HG02938 (cell line): ENCODE data around the gene ZNF718.
"Not testable (repeated sequence)": the region's sequence is repeated elsewhere in the genome, so short reads cannot be mapped to it uniquely, and the experiment has no call there.

Source experiments
- ATAC-seq: cut with Tn5 transposase; IDR thresholded peaks from one replicate; pipeline ENCODE4 v1.9.1; 2021; ENCODE audit warnings: mild to moderate bottlenecking, moderate library complexity; ENCODE audit not compliant: unreplicated experiment

The ZNF718 gene

DNA sequence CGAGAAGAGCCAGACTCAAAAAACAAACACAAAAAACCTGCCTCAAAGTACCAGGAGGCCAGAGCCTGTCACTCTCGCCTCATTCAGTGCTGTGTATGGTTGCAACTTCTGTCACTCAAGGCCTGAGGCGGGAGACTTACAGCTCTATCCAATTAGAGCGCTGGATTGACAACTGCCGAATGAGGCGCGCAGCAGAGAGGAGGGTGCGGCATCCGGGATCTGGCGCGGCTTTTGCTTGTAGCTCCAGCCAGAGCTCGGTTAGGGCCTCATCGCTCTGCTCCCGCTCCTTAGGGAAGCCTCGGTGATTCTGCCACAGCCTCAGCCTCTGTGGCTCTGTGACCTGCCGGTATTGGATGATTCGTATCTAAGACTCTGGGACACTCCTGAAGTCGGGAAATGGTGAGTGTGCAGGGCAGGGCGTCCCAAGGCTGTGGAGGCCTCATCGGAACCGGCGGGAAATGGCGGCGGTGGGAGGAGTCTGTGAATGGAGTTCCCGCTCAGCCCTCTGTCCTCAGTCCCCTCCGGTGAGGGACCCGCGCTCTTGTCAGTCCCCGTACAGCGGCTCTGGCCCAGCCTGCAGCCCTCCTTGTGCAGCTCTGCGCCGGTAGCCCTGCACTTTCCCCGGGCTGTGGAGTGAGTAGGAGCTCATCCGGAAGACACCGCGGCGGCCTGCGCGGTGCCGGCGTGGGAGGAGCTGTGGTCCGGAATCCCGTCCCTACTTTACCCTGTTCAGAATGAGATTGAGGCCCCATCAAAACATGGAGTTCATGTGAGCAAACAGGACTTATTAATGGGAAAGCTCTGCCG lies at the start of gene ZNF718:
ZNF718 (plus strand) TSS at position 227 of the 807 bp plus-strand sequence; CDS start at position 397, 170 bp downstream.
- peak; percentile 99 for ATAC-seq

DNA sequence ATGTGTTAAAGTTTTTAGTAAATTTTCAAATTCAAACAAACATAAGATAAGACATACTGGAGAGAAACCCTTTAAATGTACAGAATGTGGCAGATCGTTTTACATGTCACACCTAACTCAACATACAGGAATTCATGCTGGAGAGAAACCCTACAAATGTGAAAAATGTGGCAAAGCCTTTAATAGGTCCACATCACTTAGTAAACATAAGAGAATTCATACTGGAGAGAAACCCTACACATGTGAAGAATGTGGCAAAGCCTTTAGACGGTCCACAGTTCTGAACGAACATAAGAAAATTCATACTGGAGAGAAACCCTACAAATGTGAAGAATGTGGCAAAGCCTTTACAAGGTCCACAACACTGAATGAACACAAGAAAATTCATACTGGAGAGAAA lies 38.4 kb upstream of the ZNF718 start:
- no peak for ATAC-seq

DNA sequence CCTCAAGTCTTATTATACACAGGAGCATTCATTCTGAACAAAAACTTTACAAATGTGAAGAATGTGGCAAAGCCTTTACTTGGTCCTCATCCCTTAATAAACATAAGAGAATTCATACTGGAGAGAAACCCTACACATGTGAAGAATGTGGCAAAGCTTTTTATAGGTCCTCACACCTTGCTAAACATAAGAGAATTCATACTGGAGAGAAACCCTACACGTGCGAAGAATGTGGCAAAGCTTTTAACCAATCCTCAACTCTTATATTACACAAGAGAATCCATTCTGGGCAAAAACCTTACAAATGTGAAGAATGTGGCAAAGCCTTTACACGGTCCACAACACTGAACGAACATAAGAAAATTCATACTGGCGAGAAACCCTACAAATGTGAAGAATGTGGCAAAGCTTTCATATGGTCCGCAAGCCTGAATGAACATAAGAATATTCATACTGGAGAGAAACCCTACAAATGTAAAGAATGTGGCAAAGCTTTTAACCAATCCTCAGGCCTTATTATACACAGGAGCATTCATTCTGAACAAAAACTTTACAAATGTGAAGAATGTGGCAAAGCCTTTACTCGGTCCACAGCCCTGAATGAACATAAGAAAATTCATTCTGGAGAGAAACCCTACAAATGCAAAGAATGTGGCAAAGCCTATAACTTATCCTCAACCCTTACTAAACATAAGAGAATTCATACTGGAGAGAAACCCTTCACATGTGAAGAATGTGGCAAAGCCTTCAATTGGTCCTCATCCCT lies 37.6 kb upstream of the ZNF718 start:
- not testable (repeated sequence) for ATAC-seq

DNA sequence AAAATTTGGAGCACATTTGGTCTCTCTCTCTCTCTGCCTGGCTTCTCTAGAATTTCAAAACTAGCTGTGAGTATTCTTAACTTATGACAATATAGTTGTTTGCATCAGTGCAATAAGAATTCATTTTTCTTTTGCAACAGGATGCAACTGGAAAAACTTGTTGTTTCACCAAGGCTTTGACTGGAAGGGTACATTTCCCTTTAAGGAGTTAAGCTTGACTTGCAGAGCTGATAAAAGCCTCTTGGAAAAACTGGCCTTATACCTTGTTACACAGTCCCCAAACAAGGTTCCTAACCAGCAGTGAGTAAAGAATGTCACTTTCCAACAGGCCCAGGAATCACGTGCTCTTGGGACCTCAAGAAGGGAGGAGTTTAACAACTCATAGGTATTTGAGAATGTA lies 25.9 kb upstream of the ZNF718 start:
- ATAC-seq, result no peak

DNA sequence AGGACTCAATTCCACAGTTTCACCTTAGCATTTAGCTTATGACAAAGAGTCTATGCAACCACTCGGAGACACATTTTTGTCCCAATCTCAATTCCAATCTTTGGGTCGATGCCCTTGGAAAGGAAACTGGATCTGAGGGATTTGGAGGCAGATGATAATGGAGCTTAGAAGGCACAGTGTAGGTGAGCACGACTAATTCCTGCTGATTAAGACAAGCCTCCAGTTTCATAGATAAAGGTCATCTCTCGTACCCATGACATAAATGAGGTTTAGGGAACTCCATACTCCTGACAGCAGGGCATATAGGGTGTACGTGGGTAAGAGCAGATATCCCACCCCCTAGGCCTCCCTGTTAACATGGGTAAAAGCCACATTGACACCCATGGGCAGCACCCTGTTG lies 24.4 kb upstream of the ZNF718 start:
- no peak for ATAC-seq

DNA sequence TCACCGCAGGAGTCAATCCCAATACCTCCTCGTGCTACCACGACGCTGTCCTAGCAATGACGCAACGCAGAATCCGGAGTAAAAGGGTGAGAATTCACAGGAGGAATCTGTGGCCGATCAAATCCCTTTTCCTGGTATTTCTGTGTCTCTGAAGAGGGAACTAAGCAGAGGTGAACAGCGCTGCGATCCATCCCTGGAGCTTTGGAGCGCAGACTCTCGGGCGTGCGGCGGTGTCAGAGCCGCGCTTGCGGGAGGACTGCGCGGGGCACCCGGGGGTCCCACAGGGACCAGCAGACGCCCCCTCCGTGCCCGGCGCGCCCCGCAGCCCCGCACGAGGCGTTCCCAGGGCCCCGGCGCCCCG lies 17.2 kb upstream of the ZNF718 start:
- no peak for ATAC-seq

DNA sequence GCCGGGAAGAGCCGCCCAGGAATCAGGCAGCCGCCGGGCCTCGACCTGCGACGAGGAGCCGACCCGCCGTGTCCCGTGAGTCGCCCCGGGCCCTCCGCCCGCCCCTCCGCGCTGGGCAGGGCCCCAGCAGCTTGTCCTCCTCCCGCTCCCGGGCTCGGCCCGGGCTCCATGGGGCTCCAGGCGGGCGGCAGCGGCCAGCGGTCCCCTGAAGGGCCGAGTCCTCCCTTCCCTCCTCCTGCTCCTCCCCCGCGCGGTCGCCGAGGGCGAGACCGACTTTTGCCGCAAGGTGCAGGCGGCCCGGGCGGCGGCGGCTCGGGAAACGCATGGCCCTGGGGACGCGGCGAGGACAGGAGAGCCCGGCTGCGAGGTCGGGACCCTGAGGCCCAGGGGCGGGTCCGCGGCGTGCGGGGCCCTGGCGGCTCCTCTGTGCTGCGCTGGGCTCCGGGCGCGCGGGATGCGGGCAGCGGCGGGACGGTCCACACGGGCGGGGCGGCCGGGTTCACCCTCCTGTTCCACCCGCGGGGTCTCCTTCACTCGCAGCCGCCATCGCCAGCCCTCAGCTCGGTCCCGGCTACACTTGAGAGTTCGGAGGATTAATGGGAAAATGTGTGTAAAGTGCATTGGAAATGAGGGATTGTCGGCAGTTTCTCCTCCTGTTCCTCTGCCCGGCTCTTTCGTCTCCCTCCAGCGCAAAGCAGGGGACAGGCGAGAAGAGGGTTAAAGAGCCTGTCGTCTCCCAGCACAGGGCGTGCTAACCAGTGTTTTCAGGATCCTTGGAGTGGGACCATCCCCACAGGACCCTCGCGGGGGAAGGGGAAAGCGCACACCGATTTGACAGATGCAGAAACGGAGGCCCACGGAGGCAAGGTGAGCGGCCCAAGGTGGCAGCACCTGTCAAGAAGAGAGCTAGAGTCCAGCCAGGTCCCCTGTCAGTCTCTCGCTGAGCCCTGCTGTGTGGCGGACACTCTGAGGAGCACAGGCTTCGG lies 16.6 kb upstream of the ZNF718 start:
- ATAC-seq, result no peak

DNA sequence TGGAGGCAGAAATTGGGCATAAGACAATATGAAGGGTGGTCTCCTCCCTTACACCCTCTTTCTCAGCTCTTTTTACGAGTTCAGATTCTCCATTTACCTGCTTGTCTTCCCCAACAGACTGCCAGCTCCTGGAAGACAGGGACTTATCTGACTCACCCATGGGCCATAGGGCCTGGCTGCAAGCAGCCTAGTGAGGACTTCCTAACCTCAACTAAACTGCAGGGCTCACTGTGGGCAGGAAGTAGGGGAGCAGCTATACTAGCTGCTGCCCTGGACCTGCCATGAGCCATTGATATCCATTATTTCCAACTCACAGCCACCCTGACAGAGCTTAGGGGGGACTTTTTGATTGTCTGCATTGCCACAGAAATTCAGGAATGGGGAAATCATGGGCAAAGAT lies 11.5 kb upstream of the ZNF718 start:
- no peak for ATAC-seq

DNA sequence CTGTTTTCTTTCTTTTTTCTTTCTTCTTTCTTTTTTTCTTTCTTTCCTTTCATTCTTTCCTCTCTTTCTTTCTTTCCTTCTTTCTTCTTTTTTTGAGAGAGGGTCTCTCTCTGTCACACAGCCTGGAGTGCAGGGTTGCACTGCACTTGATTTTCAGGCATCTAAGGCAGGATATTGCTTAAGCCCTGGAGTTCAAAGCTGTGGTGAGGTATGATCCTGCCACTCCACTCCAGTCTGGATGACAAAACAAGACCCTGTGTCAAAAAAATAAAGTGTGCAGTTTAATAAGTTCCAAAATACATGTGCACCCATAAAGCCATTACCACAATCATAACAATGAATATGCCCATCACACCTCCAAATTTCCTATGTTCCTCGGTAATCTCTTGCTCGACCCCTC lies 10.6 kb upstream of the ZNF718 start:
- ATAC-seq, result no peak

DNA sequence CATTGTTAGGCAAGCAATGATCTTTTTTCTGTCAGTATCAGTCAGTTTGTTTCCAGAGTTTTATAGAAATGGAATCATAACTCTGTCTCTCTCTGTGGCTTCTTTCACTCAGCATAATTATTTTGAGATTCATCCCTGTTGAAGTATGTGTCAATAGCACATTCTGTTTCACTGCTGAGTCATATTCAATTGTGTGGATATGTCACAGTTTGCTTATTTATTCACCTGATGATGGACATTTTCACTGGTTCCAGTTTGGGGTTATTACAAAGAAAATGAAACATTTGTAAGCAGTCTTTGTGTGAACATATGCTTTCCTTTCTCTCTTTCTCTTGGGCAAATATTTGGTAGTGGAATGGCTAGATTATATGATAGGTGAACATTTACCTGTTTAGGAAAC lies 10.2 kb upstream of the ZNF718 start:
- no peak for ATAC-seq

DNA sequence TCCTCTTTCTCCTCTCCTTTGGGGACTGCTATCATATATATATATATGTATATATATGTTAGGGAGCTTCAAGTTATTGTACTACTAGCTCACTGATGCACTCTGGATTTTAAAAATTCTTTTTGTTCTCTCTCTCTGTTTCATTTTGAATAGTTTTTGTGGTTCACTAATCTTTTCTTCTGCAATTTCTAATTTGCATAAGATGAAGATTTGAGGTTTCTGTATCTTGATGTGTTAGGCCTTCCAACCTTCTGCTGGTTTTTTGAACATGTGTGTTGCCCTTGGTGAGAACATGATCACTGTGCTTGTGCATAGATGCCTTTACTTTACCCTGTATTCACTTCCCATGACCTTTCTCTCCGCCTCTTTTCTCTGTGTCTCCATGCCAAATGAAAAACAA lies 7.8 kb upstream of the ZNF718 start:
- no peak for ATAC-seq

DNA sequence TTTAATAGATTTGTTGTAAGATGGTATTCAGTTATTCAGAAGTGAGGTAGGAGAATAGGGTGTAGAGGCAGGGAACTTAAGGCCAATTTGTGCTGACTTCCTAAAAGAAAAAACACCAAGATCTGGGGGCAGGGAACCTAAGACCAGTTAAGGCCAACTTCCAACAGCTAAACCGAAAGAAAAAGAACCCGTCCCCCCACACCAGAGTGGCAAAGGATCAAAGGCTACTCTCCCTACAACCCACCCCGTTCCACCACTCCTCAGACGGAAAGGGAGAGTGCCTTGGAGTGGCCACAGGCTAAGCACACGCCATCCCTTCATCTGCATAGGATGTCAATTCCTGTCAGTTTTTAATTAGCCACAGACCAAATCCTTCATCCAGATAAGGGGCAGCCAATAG lies 3.7 kb upstream of the ZNF718 start:
- ATAC-seq, result no peak

DNA sequence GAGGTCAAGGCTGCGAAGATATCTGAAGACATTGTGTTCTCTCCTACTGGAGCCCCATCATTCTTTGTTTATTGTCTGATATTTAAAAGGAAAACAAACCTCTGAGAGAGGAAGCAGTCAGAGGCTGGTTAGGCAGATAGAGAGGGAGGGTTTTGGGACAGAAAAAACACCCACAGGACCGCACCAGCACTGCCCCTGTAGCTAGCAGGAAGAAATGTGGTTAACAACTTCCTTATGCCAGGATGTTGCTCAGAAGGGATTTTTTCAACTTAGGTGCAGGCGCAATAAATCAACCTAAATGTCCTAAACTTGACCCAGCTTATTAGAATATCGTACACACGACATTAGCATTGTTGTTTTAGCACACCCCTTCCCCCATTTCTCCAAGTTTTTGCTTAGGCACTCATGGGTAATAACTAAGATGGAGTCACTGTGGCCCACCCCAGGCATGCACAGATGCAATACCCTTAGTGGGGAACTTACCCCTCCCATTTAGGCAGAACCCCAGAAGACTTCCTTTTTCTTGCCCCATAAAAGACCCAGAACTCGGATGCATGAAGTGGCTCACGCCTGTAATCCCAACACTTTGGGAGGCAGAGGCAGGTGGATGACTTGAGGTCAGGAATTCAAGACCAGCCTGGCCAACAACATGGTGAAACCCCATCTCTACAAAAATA lies 2.8 kb upstream of the ZNF718 start:
- ATAC-seq, result no peak

DNA sequence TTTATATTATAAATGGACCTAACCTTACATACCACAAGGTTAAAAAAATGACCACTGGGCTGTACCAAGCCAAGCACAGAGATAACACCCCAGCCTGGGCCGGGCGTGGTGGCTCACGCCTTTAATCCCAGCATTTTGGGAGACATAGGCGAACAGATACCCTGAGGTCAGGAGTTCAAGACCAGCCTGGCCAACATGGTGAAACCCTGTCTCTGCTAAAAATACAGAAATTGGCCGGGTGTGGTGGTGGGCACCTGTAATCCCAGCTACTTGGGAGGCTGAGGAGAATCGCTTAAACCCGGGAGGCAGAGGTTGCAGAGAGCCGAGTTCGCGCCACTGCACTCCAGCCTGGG lies 403 bp upstream of the ZNF718 start:
- not testable (repeated sequence) for ATAC-seq

DNA sequence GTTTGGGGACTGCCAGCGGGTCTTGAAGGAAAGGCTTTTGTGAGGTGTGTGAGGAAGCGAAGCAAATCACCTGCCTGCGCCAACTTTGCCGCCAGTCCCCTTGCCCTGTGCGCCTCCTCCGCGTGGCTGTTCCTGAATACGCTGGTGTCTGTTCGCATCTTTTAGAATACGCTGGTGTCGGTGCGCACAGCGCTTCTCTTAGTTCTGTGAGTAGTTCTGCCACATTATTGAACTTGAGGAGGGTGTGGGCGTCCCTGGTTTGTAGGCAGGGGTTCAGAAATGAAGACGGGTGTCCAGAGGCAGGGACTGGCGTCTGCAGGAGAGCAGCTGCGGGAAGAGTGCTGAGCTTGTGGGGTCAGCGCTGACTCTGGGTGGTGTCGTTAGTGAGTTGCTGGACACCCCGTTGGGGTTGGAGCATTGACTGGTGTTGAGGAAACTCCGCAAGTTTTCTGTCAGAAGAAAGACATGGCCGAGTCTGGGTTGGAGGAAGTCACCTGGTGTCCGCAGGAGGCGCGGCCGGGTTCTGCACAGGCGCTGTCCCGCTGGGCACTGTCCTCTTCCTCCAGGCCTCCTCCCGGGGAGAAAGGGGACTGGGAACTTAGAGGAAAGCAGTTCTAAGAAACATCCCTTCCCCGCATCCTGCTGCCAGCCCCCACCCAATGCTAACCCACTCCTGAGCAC lies 930 bp downstream of the ZNF718 start:
- ATAC-seq, result peak; percentile 12

DNA sequence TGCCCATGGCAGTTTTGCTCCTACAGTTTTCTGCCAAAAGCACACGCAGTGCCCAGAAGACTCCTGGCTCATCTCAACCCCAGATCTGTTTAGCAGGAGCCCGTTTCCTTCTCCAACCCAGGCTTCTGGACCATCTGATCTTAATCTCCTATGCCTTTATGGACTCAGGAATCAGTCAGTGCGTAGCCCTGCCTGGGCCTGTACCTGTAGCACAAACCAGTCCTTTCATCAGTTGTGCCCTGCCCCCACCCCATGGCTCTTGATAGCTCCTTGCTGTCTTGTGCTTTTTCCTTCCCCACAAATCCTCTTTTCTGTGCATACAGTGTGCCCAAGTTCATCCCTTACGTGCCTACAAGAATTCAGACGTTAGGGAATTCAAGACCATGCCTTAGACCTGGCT lies 1.5 kb downstream of the ZNF718 start:
- ATAC-seq, result no peak

DNA sequence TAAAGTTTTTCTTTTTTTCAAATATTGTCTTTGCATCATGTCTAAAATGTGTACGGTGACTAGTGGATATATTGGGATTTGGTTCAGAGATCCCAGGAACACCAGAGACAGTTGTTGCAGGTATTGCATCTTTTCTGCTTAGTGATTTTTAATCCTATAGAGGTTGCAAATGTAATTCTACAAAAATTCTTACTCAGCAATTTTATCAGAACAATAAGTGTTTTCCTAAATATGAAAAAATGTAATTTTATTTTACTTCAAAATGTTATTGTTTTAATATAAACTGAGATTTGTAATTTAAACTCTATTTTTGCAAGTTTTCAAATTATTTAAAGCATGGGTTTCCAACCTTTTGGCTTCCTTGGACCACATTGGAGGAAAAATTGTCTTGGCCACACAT lies 8.2 kb downstream of the ZNF718 start:
- ATAC-seq, result no peak

DNA sequence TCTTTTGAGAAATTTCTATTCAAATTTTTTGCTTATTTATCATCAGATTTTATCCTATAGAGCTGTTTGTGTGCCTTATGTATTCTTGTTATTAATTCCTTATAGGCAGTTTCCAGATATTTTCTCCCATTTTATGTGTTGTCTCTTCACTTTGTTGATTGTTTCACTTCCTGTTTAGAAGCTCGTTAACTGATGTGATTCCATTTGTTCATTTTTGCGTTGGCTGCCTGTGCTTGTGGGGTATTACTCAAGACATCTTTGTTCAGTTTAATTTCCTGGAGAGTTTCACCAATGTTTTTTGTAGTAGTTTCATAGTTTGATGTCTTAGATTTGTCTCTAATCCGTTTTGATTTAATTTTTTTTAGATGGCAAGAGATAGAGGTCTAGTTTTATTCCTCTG lies 14.6 kb downstream of the ZNF718 start:
- no peak for ATAC-seq

DNA sequence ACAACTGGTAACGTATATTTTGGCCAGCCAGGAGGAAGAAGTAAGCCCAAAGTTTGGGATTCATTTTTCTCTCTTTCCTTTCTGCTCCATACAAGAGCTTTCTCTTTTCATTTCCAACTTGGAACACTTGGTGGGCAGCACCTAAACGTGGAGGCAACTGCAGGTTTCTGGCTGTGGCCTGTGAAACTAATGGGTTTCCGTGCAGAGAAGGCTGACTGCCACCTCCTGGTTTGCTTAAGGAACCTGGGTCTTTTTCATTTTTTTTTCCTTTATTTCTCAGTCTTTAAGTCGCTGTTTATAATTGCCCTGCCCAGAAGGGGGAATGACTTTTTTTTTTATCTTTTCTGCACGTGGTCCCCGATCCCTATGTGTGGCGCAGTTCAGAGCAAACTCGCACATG lies 15.4 kb downstream of the ZNF718 start:
- ATAC-seq, result no peak

DNA sequence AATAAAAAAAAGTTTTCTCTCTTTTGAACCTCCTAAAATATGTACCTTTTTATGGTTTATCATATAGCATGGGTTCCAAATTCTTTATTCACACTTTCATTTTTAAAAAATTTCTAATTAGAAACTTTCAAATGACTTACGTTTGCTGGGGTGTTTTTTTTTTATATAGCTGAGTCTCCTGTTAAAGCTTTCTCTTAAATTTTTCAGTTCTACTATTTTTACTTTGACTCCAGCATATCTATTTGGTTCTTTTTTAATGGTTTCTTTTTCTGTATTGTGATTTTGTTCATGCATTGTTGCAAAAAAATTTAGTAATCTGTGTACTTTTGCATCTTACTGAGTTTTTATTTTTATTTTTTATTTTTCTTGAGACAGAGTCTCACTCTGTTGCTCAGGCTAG lies 22.3 kb downstream of the ZNF718 start:
- no peak for ATAC-seq
